ENCODE measurements around the gene CREG2.

DNA sequence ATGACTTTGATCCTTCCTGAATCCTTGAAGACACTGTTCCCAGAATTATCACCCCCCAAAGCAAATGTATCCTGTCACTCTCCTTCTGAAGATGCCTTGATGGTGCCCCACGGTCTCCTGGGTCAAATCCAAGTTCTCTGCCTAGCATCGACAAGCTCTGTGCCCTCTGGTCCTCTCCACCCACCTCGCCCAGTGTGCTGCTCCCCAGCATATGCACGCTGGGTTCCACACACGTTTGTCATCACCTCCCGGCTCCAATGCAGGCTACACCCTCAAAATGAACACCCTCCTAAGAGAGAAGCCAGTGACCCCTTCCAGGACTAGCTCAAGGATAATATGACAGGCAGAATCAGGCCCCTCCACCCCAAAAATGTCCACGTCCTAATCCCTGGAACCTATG lies 39.5 kb upstream of the CREG2 start:
- no peak for TF ChIP-seq POLR2A (IDR thresholded peaks at IDR 0.05; ENCODE audit: low read depth)
- no peak for TF ChIP-seq EP300 (IDR thresholded peaks at IDR 0.05)
- no peak for TF ChIP-seq CTCF (IDR thresholded peaks at IDR 0.05)
- no peak for TF ChIP-seq POLR2AphosphoS5 (IDR thresholded peaks at IDR 0.05)

All from esophagus muscularis mucosa (tissue), 4 donors.